GM19372 (cell line): ENCODE results near the gene CXCR3.
"Not testable (repeated sequence)": the region's sequence is repeated elsewhere in the genome, so short reads cannot be mapped to it uniquely, and the experiment has no call there.

Source experiments
- ATAC-seq: cut with Tn5 transposase; IDR thresholded peaks from one replicate; pipeline ENCODE4 v1.9.1; 2021; ENCODE audit warnings: mild to moderate bottlenecking, low read depth, moderate library complexity; ENCODE audit not compliant: unreplicated experiment

Gene CXCR3

DNA sequence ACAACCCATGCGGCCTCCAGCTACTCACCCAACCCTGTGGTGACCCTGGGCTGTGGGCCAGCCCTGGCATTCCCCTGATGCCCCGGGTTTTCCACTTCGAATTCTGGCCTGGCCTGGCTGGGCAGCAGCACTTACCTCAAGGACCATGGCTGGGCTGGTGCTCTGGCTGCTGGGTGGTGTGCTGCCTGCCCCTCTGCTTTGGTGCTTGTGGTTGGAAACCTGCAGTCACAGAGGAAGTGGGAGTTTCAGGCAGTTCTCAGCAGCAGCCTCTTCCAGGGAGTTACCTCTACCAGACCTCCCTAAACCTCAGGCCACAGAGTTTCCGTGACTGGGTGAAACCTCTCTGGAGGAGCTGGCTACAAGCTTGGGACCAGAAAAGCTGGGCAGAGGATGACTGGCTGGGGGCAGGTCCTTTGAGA, at the start of gene CXCR3:
Gene CXCR3 (minus strand): TSS at position 209 of the 419 bp plus-strand sequence. CDS start 62 bp downstream, at position 147.
- peak; percentile 43 for ATAC-seq

GRCh38 chrX:71667328-71668247, 49.3 kb upstream of the CXCR3 start, which contains the start of gene LOC101059915:
Gene LOC101059915, plus strand, starts transcription at chrX:71667546.
- no peak for ATAC-seq

DNA sequence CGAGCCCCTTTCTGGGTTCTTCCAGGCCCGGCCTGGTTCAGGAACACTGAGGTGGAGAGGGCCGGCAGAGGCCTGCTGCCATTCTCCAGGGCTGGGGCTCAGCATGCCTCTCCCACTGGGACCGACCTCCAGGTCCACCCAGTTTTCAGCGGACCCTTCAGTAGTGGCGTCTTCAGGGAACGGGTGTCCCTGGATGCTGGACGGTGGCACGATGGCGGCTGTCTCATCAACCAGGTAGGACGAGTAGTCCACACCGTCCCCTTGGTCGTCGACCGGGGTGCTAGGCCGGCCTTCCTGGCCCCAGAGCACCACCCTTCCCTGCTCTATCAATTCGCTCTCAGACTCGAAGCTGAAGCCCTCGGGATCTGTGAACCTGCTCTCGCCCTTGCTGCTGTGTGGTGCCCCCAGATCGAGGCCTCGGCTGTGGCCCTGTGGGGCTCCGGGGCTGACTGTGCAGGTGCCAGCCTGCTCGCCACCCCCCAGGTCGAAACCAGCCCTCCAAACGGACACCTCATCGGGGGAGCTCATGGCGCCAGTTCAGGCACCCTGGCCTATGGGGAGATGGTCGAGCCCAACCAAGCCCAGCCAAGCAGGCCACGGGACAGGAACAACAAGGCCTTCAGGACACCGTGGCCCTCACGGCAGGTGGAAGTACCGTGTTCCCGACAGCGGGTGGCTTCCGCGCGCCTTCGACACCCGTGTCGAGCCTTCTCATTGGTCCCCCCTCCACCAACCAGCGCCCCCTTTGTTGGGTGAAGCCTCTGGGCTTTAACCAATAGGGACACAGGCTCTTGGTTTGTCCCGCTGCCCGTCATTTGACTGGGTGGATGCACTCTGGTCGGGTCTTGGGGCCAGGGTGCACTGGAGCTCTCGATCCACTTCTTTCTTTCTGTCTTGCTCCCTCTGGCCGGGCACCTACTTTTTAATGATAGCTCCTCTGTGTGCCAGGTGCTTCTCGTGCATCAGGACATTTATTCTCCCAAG, 48.2 kb upstream of the CXCR3 start:
- ATAC-seq = no peak

DNA sequence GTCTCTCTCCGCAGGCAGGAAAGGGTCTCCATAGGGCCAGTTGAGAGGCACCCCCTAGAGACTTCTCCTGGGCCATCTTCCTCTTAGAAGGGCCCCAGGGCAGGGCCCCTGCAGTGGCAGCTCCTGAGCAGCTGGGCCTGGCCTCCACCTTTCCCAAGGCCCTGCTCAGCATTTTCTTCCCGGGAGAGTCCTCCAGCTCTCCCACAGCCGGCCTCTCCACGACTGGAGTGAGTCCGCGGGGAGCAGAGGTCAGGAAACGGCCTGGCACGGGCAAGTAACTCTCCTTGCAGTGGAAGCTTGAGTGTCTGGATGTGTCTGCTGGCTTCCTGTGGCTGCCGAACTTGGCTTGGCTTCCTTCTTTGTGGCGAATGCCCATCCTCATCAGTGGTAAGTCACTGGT, 47.4 kb upstream of the CXCR3 start:
- no peak for ATAC-seq

DNA sequence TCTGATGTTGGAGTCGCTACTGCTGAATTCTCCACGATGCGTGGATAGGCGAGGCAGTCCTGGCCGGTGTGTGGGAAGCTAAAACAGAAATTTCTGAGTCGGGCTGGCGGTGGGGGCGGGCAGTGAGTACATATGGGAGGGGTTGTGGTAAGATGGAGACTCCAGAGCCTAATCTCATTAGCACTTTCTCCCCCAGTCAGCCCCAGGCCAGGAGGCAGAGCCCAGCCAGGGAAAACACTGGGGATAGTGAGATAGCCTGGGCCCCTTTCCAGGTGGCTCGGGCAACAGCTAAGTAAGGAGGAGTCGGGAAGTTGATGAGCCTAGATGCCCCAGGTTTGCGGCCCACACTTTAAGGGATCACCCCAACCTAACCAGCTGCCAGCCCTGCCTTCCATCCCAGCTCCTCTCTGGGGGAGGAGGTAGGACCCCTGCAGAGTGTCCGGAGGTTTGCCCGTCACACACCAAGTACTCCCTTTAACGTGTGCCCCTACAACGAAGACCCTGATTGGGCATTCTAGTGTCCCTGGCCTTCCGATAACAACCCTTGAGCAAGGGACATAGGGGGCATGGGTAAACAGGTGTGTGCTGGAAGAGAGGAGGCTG, 46.7 kb upstream of the CXCR3 start:
- no peak for ATAC-seq

DNA sequence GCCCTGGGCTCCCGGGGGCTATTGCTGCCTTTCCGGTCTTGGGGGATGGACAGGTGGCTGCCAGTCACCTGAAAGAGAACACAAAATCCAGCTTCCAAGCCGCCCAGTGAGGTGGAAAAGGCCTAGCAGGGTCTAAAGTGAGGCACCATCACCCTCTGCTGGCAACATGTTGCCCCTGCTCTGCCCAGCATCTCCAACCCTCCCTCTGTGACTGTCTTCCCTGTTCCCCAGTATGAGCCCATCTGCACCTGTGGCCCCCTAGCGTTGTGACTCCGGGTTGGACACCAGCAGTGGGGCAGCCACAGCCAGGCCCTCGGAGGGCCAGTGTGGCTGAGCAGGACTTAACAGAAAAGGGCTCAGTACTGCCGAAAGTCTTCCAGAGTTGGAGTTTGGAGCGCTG, 45.9 kb upstream of the CXCR3 start:
- ATAC-seq = not testable (repeated sequence)

DNA sequence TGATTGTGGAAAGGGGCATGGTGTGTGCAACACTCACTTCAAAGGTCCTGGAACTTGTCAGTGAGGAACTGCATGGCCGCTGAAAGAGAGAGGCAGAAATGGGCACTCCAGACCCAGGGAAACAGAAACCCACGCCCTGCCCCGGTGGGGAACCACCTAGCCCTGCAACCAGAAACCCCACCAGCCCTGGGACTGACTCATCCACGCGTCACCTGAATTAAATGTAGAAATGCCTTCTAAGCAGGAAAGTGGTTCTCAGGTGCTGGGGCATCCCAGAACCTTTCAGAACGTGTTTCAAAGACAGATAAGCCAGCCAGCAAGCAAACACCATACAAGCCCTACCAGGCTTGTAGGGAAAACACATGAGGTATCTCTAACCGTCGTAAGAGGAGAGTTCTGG, 44.9 kb upstream of the CXCR3 start:
- not testable (repeated sequence) for ATAC-seq

GRCh38 chrX:71662654-71663053, 44.3 kb upstream of the CXCR3 start:
- not testable (repeated sequence) for ATAC-seq

DNA sequence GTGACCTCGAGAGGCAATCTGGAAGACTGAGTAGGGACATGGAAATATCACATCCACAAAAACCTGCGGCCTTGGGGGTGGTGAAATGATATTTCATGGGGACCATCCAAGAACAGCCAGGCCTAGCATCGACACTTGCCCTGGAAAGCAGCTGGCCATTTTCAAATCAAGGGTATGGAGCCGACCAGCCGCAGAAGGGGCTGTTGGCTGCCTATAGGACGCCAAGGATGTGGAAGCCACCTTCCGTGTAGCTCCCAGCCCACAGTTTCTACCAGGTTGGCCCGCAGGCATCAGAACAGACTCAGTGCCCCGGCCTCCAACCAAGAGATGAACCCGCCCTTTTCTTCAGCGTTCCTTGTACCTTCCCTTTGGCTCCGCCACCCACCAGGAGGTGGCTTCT, 43.6 kb upstream of the CXCR3 start:
- no peak for ATAC-seq

- ATAC-seq = no peak
Measured at GRCh38 chrX:71660562-71661416, 42.5 kb upstream of the CXCR3 start.

- no peak for ATAC-seq
Measured at GRCh38 chrX:71659959-71660358, 41.6 kb upstream of the CXCR3 start.

DNA sequence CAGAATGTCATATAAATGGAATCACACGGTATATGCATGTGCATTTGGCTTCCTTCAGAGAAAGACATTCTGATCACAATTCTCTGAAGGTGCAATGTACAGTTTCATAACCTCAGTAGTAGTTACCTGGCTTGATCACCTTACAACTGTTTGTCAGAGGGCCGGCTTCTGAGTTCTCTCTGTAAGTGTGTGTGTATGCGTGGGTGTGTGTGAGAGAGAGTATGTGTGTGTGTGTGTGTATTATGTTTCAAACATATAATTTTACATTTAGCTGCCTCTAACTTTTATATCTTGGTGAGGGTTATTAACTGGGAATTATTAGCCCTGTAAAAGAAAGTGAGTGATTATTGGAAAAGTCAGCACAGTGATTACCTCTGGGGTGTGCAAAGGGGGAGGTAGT, 41.0 kb upstream of the CXCR3 start:
- no peak for ATAC-seq

DNA sequence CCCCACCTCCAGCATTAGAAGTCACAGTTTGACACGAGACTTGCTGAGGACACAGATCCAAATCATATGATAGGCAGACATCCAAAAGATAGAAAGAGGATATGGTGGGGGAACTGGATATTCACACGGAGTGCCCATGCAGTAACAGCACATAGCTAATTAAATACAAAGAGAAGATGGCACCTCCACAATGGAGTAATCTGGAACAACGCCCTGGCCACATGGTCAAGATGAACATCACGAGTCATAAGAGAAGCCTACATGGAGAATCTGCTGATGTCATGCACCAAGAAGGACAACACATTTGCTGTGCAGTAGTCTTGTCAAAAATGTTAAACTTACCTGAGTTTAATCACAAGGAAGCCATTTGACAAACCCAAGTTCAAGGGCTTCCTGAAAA, 39.0 kb upstream of the CXCR3 start:
- ATAC-seq = no peak

GRCh38 chrX:71653344-71653743, 35.0 kb upstream of the CXCR3 start:
- no peak for ATAC-seq

GRCh38 chrX:71652405-71652804, 34.1 kb upstream of the CXCR3 start:
- ATAC-seq = no peak

DNA sequence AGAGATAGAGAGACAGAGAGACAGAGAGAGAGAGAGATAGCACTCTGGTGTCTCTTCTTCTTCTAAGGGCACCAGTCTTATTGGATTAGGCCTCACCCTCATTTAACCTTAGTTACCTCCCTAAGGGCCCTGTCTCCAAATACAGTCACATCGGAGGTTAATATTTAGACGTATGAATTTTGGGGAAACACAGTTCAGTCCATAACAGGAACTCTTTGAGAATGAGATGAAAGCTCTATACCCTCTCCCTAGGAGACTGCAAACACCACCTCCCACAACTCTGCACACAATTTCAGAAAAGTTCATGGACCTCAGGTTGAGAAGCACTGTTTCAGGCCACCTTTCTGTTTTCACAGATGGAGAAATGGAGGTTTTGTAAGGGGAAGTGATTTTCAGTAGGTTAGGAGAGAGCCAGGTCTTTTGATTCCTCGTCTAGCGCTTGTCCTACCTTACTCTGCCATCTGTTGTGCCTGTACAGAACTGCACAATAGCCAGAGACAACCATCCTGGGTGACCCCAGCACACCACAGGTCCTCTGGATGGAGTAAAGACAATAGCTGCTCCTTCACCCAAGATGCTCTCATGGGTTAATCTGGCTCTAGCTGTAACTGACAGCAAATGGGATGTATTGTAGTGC, 32.1 kb upstream of the CXCR3 start:
- ATAC-seq = peak; percentile 85

GRCh38 chrX:71644406-71644805, 26.1 kb upstream of the CXCR3 start:
- ATAC-seq = not testable (repeated sequence)

DNA sequence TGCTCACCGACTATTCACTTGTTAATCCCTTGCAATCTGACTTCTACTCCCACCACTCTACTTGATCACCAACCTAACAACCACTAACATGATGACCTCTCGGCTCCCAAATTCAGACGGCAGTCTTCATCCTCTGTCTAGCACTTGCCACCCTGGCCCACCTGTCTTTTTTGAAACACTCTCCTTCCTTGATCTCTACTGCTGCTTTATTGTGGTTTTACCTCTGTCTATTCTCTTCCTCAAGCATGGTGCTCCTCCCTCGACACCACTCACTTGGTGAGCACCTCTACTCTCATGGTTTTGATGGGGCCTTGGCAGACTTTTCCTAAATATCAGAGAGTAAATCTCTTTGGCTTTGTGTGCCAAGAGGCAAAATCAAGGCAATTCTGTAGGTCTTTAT, 21.7 kb upstream of the CXCR3 start:
- ATAC-seq = no peak

DNA sequence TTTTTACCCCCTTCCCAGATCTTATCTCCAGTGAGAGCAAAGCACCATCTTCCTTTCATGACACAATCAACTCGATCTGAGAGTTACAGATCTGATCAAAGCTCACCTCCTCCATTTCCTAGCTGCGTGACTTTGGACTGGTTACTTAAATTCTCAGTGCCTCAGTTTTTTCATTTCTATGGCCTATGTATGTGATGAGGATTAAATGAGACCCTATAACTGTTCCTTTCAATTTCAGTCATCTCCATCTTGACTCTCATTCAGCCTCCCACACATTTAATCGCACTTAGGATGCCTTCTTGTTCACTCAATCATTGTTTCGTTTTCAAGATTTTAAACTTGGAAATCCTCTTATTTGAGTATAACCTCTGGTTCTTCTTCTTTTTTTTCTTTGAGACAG, 20.1 kb upstream of the CXCR3 start:
- no peak for ATAC-seq
